Right atrium auricular region (tissue), 2 donors: ENCODE measurements around the gene C16orf87. TPM values are rescaled to one million over a fixed set of nuclear protein-coding genes. Genes with fewer than 3 reads are reported as not detected.

Experiments
- DNase-seq: peaks from one replicate; pipeline ENCODE4 v3.0.0-alpha.2; 2019; ENCODE audit warnings: low spot score
- H3K27ac ChIP-seq, 2 donors: fragments of 200-600 bp; sonication (generic); 1 replicate in 1 of 2; 2 replicates in 1 of 2; pipeline ENCODE4 v1.5.1; 2016 to 2019
- H3K27me3 ChIP-seq, 2 donors: fragments of 200-600 bp; sonication (generic); one replicate each; pipeline versions ENCODE4 v1.5.1 to v1.6.0; 2017 to 2019
- H3K36me3 ChIP-seq: fragments of 200-600 bp; sonication (generic); one replicate; pipeline ENCODE4 v1.5.1; 2016
- H3K4me1 ChIP-seq, 2 donors: fragments of 200-600 bp; sonication (generic); one replicate each; pipeline versions ENCODE4 v1.5.1 to v1.6.0; 2017 to 2019
- H3K4me3 ChIP-seq, 2 donors: fragments of 200-600 bp; sonication (generic); 1 replicate in 1 of 2; 2 replicates in 1 of 2; pipeline ENCODE4 v1.5.1; 2017 to 2019; ENCODE audit warnings: mild to moderate bottlenecking in 1 of 2, moderate library complexity in 1 of 2
- H3K9me3 ChIP-seq, 2 donors: fragments of 200-600 bp; sonication (generic); one replicate each; pipeline ENCODE4 v1.5.1; 2019
- total RNA-seq, 2 donors: library from RNA; depleted of rRNA; stranded (reverse); fragments of >200 nt; gene quantifications; one replicate each; pipeline ENCODE4 v1.1.0, GENCODE V29; 2016
- TF ChIP-seq, protein P1 (sequence below), 2 donors: fragments of 200-600 bp; sonication (generic); IDR thresholded peaks; one replicate each; pipeline ENCODE4 v1.5.1; 2019; ENCODE audit warnings: antibody characterized with exemption in 2 of 2

The C16orf87 gene
- total RNA-seq, 2 donors from 2014 or later = 12.0 to 14.1 TPM

DNA sequence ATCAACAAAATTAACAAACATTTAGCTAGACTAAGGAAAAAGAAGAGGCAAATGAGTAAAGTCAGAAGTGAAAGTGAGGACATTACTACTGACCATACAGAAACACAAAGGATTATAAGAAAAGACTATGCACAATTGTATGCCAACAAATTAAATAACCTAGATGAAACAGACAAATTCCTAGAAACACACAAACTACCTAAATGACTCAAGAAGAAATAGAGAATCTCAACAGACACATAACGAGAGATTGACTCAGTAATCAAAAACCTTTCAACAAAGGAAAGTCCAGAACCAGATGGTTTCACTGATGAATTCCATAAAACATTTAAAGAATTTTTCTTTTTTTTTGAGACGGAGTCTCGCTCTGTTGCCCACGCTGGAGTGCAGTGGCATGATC is 47.2 kb downstream of the C16orf87 start:
- H3K36me3 ChIP-seq = no peaks in the 10 kb centered on the region
- TF ChIP-seq, protein P1, sequence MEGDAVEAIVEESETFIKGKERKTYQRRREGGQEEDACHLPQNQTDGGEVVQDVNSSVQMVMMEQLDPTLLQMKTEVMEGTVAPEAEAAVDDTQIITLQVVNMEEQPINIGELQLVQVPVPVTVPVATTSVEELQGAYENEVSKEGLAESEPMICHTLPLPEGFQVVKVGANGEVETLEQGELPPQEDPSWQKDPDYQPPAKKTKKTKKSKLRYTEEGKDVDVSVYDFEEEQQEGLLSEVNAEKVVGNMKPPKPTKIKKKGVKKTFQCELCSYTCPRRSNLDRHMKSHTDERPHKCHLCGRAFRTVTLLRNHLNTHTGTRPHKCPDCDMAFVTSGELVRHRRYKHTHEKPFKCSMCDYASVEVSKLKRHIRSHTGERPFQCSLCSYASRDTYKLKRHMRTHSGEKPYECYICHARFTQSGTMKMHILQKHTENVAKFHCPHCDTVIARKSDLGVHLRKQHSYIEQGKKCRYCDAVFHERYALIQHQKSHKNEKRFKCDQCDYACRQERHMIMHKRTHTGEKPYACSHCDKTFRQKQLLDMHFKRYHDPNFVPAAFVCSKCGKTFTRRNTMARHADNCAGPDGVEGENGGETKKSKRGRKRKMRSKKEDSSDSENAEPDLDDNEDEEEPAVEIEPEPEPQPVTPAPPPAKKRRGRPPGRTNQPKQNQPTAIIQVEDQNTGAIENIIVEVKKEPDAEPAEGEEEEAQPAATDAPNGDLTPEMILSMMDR (IDR thresholded peaks at IDR 0.05) = no peak
- no peaks in the 10 kb centered on the region for H3K9me3 ChIP-seq

DNA sequence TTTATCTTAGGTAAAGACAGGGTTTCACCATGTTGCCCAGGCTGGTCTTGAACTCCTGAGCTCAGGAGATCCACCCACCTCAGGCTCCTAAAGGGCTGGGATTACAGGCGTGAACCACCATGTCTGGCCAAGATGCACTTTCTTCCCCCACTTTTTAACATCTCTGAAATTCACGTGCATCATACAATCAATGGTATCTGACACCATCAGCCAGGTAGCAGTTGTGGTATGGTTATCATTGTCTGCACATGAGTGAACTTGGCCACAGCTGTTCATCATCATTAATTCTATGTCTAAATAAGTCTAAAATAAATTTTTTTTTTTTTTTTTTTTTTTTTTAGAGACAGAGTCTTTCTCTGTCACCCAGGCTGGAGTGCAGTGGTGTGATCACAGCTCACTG is 48.7 kb downstream of the C16orf87 start:
- no peak for DNase-seq
- no peaks in the 10 kb centered on the region for H3K27me3 ChIP-seq
- H3K36me3 ChIP-seq = no peaks in the 10 kb centered on the region
- H3K4me1 ChIP-seq = no peaks in the 10 kb centered on the region
- TF ChIP-seq, protein P1 (IDR thresholded peaks at IDR 0.05) = no peak
- H3K4me3 ChIP-seq = no peak overlapping the region
- no peaks in the 10 kb centered on the region for H3K9me3 ChIP-seq
- H3K27ac ChIP-seq = no peak overlapping the region

More for the DNA sequence above, 47.2 kb downstream of the C16orf87 start:
- Histone ChIP-seq H3K27ac (no peak overlapping the region), H3K4me3 (no peak overlapping the region), H3K4me1 (no peaks in the 10 kb centered on the region), H3K27me3 (no peaks in the 10 kb centered on the region)
- DNase-seq = no peak

DNA sequence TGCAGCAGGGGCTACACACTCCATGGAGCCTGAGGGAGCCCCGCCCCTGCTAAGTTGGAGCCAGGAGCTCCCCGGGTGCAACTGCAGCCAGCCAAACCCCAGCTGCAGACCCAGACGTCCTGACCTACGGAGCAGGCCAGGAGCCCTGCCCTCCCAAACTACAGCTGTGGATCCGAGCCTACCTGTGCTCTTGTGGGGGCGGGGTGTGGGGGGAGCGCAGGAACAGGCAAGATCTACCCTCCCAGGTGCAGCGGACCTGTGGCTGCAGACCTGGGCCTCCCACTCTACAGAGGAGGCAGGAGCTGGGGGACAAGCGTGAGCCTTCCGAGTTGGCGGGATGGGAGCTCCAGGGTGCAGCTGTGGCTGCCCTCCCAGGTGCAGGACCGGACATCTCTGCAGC is 53.2 kb downstream of the C16orf87 start:
- no peaks in the 10 kb centered on the region for H3K36me3 ChIP-seq
- no peaks in the 10 kb centered on the region for H3K9me3 ChIP-seq
- no peaks in the 10 kb centered on the region for H3K27me3 ChIP-seq
- TF ChIP-seq, protein P1 (IDR thresholded peaks at IDR 0.05) = no peak
- H3K4me1 ChIP-seq = peaks cover 0 to under 1% of the 10 kb centered on the region in 2 donors
- DNase-seq = no peak
- no peak overlapping the region for H3K27ac ChIP-seq
- no peak overlapping the region for H3K4me3 ChIP-seq

DNA sequence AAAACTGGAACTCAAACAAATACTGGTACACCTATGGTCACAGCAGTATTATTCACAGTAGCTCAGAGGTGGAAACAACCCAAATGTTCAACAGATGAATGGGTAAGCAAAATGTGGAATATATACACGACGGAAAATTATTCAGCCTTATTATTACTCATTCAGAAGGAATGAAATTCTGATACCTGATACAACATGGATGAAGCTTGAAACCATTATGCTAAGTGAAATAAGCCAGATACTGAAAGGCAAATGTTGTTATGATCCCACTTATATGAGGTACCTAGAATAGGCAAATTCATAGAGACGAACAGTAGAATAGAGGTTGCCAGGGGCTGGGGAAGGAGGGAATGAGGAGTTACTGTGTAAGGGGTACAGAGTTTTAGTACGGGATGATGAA is 55.8 kb downstream of the C16orf87 start:
- Histone ChIP-seq H3K4me3 (no peak overlapping the region), H3K4me1 (peaks cover 0 to 11% of the 10 kb centered on the region in 2 donors), H3K27ac (no peak overlapping the region), H3K9me3 (no peaks in the 10 kb centered on the region), H3K27me3 (no peaks in the 10 kb centered on the region), H3K36me3 (no peaks in the 10 kb centered on the region)
- no peak for DNase-seq
- TF ChIP-seq, protein P1 (IDR thresholded peaks at IDR 0.05) = no peak

DNA sequence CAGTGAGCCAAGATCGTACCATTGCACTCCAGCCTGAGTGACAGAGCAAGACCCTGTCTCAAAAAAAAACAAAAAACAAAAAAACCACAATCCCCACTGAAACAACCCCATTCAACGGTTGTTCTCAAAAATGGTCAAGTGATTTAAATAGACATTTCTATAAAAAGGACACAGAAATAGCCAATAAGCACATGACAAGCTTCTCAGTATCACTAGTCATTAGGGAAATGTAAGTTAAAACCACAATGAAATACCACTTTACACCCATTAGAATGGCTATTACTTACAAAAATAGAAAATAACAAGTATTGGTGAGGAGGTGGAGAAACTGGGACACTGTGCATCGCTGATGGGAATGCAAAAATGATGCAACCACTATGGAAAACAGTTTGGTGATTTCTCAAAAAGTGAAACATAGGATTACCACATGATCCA is 56.2 kb downstream of the C16orf87 start:
- no peaks in the 10 kb centered on the region for H3K9me3 ChIP-seq
- H3K4me3 ChIP-seq = no peak overlapping the region
- no peaks in the 10 kb centered on the region for H3K27me3 ChIP-seq
- H3K4me1 ChIP-seq = peaks cover 0 to 11% of the 10 kb centered on the region in 2 donors
- TF ChIP-seq, protein P1 (IDR thresholded peaks at IDR 0.05) = no peak
- no peak overlapping the region for H3K27ac ChIP-seq
- DNase-seq = no peak
- no peaks in the 10 kb centered on the region for H3K36me3 ChIP-seq

DNA sequence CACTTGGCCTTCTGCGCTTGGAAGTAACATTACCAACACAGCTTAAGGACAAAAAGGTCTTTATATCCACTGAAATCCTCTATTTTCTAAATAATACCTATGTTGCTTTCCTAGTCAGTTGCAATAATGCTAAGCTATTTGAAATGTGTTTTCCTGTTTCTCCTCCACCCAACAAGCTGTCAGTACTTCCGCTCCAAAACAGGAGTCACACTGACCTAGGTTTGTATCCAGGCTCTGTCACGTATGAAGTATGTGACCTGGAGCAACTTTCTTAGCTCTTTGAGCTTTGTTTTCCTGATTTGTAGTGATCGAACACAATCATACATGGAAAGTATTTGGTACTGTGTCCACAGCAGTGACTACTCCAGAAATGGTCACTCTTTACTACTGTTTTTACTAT is 58.5 kb downstream of the C16orf87 start:
- H3K27ac ChIP-seq = no peak overlapping the region

More for the DNA sequence above, 58.5 kb downstream of the C16orf87 start:
- Histone ChIP-seq H3K27me3 (no peaks in the 10 kb centered on the region), H3K9me3 (no peaks in the 10 kb centered on the region), H3K4me3 (no peak overlapping the region), H3K4me1 (peaks cover 0 to 11% of the 10 kb centered on the region in 2 donors), H3K36me3 (no peaks in the 10 kb centered on the region)
- no peak for DNase-seq
- TF ChIP-seq, protein P1 (IDR thresholded peaks at IDR 0.05) = no peak
